Measurements from ENCODE around the gene RMI1.
"Not testable (repeated sequence)": the region's sequence is repeated elsewhere in the genome, so short reads cannot be mapped to it uniquely, and the experiment has no call there.

RMI1 gene

DNA sequence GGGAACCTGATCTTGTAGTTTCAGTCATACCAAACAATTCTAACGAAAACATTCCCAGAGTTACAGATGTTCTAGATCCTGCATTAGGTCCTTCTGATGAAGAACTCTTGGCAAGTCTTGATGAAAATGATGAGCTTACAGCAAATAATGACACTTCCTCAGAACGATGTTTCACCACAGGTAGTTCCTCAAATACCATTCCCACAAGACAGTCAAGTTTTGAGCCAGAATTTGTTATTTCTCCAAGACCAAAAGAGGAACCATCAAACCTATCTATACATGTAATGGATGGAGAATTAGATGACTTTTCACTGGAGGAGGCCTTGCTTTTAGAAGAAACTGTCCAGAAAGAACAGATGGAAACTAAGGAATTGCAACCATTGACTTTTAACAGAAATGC, 21.0 kb downstream of the RMI1 start:
- H3K4me3 ChIP-seq (ENCODE audit: low read length), result no peak overlapping the region
- DNase-seq (ENCODE audit: low read depth), result no peak
- TF ChIP-seq CTCF (IDR thresholded peaks at IDR 0.05; ENCODE audit: insufficient read depth, low read depth, low read length, missing control alignments), result no peak

GRCh38 chr9:84002344-84002743, 21.7 kb downstream of the RMI1 start:
- TF ChIP-seq CTCF (IDR thresholded peaks at IDR 0.05; ENCODE audit: insufficient read depth, low read depth, low read length, missing control alignments), result no peak
- no peak for DNase-seq (ENCODE audit: low read depth)
- no peak overlapping the region for H3K4me3 ChIP-seq (ENCODE audit: low read length)

DNA sequence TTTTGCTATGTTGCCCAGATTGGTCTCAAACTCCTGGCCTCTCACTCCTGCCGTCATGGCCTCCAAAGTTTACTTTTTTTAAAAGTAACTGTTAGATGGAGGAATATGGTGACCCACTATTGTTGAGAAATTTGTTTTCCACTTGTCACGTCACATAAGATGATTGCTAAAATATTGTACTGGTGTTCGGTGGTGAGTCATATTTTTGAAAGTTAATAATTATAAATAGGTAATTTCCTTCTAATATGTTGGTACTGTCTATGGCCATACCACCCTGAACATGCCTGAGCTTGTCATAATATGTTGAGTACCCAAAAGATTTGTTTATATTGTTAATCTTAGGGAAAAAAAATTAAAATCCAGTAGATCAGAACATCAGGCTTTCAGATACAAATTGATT, 22.6 kb downstream of the RMI1 start:
- H3K4me3 ChIP-seq (ENCODE audit: low read length), result no peak overlapping the region
- no peak for TF ChIP-seq CTCF (IDR thresholded peaks at IDR 0.05; ENCODE audit: insufficient read depth, low read depth, low read length, missing control alignments)
- DNase-seq (ENCODE audit: low read depth), result peak; percentile 53

DNA sequence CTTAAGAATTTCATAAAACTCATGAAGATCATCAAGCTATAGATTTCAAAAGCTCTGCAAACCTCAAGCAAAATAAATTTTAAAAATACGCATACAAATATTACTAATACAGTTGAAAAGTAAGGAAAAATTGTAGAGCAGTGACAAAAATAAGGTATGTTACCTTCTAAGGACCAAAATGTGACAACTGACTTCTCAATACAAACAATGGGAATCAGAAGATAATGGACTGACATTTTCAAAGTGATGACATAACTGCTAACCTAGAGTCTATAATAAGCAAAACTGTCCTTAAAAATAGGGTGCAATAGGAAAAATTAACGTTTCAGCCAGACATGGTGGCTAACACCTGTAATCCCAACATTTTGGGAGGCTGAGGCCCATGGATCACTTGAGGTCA, 27.1 kb downstream of the RMI1 start:
- no peak for DNase-seq (ENCODE audit: low read depth)
- H3K4me3 ChIP-seq (ENCODE audit: low read length), result no peak overlapping the region
- TF ChIP-seq CTCF (IDR thresholded peaks at IDR 0.05; ENCODE audit: insufficient read depth, low read depth, low read length, missing control alignments), result no peak

GRCh38 chr9:84024041-84024575, 43.5 kb downstream of the RMI1 start:
- TF ChIP-seq CTCF (IDR thresholded peaks at IDR 0.05; ENCODE audit: insufficient read depth, low read depth, low read length, missing control alignments), result no peak
- no peak for DNase-seq (ENCODE audit: low read depth)

DNA sequence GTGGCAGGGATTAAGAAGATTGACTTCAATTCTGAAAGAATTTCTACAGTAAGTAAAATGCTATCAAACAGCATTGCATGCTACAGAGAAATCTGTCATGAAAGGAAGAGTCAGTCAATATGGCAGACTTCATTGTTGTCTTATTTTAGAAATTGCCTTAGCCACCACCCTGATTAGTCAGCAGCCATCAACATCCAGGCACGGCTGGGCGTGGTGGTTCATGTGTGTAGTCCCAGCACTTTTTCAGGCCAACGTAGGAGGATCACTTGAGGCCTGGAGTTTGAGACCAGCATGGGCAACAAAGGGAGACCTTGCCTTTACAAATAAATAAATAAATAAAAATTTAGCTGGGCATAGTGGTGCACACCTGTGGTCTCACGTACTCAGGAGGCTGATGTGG, 46.6 kb downstream of the RMI1 start:
- DNase-seq (ENCODE audit: low read depth), result peak; percentile 48
- no peak overlapping the region for H3K4me3 ChIP-seq (ENCODE audit: low read length)
- TF ChIP-seq CTCF (IDR thresholded peaks at IDR 0.05; ENCODE audit: insufficient read depth, low read depth, low read length, missing control alignments), result no peak

More at GRCh38 chr9:84024041-84024575, 43.5 kb downstream of the RMI1 start:
- H3K4me3 ChIP-seq (ENCODE audit: low read length), result no peak overlapping the region

DNA sequence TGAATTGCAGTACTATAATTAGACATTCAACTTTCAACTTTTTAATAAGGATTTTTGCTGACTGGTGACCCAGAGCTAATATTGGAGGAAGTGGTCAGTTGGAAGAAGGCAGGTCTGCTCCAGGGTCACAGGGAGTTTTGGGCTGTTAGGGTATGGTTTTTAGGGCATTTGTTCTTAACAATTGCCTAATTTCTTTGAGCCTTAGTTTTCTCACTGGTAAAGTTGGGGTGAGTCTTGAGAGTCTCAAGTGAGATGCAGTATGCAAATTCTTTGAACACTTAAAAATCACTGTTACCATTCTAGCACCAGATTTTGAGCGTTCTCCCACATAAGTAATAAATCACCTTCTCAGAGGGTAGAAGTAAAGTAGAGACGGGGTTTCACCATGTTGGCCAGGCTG, 50.9 kb downstream of the RMI1 start:
- DNase-seq (ENCODE audit: low read depth), result no peak
- no peak for TF ChIP-seq CTCF (IDR thresholded peaks at IDR 0.05; ENCODE audit: insufficient read depth, low read depth, low read length, missing control alignments)
- H3K4me3 ChIP-seq (ENCODE audit: low read length), result no peak overlapping the region

- DNase-seq (ENCODE audit: low read depth); H3K4me3 ChIP-seq (ENCODE audit: low read length): not testable (repeated sequence)
Observed at GRCh38 chr9:84041857-84042256, 61.3 kb downstream of the RMI1 start.

All from epithelial cell of esophagus (primary cell).